Femur (tissue), 1 donor: ENCODE results near the gene PPARD.
"Not testable (repeated sequence)": the region's sequence is repeated elsewhere in the genome, so short reads cannot be mapped to it uniquely, and the experiment has no call there.

ENCODE experiments used
- DNase-seq: peaks from one replicate; pipeline ENCODE4 v3.0.0-alpha.2; 2017

PPARD gene

DNA sequence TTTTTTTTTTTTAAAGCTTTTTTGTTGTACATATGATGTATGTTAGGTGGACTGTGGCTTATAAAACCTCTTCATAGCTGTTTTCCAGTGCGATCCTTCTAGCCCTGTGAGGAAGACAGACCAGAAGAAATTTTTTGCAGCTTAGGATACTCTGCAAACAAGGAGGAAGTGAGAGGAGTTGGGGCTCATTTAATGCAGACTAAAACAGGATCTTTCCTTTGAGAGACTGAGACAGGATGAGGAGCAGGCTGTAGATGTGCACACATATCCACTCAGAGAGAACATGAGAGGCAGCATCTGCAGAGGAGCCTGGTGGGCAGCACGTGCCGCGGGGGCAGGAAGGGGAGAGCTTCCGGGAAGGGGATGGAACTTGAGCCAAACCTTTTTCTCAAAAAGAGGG is 45.7 kb downstream of the PPARD start:
- DNase-seq: no peak

DNA sequence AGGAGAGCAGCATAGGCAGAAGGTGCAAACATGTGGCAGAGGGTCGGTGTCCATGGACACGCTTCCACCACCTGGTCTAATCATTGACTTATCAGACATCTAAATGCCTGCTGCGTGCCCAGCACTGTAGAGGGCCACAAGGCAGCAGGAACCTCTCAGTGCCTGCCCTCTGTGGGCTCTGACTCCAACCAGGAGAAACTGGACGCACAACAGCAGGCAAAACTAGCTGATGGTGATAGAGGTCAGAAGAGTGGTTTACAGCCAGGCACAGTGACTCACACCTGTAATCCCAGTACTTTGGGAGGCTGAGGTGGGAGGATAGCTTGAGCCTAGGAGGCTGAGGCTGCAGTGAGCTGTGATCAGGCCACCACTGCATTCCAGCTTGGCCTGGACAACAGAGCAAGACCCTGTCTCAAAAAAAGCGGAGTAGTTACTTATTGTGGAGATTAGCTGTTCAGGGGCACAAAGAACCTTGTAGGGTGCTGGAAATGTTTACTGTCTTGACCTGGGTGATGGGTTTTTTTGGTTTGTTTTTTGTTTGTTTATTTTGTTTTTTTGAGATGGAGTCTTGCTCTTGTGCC is 46.5 kb downstream of the PPARD start:
- no peak for DNase-seq

DNA sequence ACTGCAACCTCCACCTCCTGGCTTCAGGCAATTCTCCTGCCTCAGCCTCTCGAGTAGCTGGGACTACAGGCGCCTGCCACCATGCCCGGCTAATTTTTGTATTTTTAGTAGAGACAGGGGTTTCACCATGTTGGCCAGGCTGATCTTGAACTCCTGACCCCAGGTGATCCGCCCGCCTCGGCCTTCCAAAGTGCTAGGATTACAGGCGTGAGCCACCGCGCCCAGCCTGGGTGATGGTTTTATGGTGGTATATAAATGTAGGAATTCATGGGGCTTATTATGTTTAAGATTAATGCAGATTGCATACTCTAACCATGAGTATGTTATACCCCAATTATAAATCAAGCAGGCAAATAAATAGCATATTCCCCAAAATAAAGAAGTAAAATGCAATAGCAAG is 47.0 kb downstream of the PPARD start:
- not testable (repeated sequence) for DNase-seq

DNA sequence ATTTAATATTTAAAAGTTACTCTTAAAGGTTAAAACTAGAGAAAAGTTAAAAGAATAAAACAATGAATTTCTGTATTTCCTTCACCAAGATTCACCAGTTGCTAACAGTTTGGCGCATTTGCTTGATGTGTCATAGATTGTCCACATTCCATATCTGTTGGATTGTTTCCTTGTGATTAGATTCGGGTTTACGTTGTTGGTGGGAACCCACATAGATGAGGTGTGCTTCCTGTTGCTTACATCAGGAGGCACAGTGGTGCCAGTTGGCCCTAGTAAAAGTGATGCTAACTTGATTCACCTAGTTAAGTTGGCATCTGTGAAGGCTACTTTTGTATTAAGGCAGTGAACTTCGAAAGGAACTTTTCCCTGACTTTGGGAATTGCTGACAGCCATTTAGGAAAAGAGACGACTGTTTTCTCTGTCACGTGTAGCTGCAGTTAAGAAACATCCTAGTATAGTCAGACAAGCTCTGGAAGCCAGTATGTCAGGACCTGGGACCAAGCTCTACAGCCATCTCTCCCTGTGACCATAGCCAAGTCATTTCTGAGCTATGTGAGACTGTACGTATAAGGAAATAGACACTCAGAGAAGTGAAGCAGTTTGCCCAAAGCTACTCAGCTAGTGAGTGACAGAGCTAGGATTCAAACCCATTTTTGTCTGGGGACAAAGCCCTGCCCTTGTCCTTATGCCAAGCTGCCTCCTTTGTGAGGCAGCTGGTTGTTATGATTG is 49.0 kb downstream of the PPARD start:
- no peak for DNase-seq

DNA sequence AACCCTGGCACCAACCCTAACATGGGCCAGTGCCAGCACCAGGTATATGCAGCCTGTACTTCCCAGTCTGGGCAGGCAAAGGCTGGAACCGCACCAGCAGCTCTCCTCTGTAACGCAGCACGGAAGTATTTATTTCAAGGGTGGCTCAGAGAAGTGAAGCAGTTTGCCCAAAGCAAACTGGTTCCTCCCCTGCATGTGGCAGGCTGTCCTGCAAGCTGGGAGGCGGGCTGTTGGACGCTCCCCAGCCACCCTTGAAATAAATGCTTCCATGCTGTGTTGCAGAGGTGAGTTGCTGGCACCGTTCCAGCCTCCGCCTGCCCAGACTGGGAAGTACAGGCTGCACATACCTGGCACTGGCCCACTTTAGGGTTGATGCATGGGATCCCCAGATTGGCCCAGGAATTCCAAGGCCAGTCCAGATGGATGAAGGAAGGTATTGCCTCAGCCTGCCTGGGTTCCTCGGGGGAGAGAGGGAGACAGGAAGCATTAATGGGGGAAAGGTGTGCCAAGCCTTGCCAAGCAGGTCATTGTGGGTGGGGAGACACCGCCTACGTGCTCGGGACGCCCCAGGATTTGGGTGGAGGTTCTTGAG is 49.8 kb downstream of the PPARD start:
- peak; percentile 33 for DNase-seq

DNA sequence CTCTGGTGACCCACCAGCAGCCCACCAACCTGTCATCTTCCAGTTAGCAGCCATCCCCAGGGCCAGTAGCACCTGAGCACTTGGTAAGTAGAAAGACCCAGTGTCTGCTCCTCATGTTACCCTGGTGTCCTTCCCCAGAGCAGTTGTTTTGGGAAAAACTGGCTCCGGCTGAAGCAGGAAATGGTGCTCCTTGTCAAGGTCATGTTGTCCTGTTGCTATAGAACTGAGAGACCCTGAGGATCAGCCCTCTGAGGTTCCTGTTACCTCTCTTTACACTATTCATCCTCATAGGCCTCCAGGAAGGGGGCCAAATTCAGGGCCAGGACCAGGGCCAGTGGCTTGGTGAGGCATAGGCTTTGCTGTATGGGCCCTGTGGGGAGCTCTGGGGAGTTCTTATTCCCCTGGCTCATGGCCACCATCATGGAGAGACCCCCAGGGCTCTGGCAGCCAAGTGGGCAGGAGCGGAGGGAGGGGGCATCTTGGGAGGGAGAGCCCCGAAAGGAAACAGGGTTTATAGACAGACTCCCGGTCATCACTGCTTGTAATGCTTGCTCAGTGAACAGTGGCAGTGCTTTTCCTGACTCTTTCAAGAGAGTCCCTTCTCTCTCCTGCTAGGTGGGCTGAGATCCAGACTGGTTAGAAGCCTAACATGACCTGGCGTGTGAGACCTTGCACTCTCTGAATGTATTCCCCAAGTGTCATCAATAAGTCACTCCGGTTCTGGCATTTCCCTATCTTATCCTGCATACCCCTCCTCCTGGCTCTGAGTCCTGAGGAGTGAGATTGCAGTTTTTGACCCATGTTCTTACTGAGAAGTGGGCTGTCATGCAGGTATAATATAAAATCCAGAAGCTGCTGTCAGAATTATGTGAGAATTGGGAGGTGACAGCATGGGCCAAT is 50.7 kb downstream of the PPARD start:
- DNase-seq: no peak

DNA sequence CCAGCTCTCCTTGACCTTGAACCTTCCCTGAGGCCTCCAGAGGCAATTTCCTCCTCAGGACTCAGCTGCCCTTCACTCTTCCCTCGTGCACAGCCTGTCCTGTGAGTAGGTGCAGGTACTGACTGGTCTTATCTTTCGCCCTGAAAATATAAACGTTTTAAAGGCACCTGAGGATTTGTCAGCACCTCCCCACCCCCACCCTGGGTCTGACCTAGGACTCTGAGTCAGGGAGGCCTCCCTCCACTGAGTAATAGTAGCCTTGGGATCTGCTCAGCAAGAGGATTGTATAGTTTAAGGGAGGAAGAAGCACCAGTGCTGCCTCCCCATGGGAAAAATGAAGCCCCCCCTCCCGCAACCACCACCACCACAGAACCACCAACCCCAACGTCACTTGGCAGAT is 54.6 kb downstream of the PPARD start:
- DNase-seq: no peak

DNA sequence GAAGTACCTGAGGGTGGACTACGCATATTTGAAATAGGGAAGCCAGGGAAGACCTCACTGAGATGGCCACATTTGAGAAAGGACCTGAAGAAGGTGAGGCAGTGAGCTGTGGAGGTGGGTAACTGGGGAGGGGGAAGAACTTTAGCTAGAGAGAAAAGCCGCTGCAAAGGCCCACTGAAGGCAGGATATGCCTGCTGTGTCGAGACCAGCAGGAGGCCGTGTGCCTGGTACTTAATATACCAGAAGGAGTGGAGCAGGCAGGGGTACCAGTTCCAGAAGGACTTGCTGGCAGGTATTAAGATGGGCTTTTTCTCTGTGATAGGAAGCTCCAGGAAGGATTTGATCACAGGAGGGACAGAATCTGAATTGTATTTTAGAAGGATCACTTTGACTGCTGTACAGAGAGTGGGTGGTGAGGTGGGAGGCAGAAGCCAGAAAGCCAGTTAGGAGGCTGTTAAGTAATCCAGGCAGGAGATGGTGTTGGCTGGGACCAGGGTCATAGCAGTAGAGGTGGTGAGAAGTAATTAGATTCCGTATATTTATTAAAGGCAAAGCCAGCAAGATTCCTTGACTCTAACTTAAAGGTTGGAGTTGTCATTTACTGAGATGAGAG is 55.6 kb downstream of the PPARD start:
- no peak for DNase-seq

DNA sequence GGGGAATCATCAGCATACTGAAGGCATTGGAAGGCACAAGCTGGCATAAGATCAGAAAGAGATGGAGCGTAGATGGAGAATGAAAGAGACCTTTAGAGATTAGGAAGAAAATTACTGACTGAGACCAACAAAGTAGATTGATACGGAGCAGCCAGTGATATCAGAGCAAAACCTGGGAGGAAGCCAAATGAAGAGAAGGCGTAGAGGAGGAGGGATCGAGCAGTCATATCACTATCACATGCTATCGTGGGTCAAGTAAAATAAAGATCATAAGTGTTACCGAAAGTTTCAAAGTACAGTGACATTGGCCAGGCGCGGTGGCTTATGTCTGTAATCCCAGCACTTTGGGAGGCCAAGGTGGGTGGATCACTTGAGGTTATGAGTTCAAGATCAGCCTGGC is 56.2 kb downstream of the PPARD start:
- DNase-seq: no peak

DNA sequence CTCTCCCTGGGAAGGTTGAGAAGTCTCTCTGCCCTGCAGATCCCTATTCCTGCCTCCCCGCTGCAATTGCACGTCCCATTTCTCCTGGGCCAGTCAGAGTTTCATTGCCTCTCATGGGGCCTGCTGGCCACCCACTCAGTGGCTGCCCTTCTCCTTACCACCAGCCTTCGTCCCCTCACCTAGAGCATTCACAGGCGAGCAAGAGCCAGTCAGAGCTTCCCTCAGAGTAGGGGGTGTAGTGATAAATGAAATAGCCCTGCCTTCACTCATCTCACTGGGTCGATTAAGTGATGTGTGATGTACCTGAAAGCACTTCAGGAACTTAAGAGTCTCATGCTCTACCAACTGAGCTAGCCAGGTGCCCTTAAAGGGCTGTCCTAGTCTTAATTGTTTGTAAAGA is 57.8 kb downstream of the PPARD start:
- no peak for DNase-seq

DNA sequence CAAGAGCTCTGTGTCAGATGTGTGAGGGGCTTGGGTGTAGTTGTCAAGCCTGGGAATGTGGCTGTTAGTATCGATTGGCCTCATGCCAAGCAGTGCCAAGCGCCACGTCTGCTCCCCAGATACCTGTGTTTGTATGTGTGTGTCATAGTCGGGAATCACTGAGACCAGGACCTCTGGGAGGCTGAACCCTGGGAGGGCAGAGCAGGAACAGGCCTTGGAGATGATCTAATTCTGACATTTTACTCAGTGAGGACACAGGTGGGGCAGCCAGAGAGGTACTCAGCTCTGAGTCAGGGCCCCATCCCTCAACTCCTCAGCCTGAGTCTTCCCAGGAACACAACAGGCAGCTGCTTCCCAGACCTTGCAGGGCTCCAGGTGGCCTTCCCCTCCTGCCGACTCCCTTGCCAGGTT is 58.5 kb downstream of the PPARD start:
- no peak for DNase-seq

DNA sequence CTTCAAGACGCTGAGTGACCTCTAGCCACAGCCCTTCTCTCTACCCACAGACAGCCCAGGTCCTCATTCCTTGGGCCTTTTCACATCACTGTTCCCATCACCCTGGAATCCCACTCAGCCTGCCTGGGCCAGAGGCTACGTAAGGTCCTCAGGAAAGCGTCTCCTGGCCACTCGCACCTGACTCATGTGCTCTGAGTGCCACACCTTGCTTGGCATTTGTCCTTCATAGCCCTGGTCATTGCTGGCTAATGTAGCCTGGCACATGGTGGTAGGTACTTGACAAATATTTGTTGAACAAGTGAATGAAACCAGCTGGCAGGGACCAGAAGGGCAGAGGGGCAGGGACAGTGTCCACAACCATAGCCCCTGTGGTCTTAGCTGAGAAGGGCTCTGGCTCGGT is 59.2 kb downstream of the PPARD start:
- DNase-seq: no peak

DNA sequence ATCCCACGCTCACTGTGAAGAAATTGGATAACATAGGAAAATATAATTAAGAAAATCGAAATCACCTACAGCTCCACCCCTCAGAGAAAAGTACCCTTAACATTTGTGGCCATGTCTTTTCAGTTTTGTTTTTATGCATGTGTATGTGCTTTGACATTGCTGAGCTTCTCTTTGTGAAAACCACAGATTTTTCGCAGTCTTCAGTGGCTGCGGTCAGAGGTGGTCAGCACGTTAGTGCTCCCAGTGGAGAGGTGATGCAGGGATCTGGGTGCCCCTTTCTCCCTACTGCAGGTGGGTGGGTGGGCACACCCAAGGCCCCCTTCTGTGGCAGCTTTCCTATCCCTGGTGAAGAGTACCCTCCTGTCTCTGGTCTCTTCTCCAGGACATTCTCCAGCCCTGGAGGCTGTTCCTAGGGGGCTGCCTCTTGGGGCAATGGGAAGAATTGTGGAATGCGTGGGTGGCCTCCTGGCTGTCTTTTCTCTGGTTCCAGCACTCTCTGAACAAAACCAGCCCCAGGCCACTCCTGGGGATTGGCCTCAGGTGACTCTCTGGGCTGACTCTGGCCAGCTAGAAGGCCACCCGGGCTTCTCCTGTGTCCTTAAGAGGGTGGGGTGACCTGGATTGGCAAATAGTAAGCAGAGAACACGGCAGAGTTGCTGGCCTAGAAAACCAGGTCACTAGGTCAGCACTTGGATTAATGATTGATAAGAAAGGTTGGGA is 59.9 kb downstream of the PPARD start:
- DNase-seq: no peak

DNA sequence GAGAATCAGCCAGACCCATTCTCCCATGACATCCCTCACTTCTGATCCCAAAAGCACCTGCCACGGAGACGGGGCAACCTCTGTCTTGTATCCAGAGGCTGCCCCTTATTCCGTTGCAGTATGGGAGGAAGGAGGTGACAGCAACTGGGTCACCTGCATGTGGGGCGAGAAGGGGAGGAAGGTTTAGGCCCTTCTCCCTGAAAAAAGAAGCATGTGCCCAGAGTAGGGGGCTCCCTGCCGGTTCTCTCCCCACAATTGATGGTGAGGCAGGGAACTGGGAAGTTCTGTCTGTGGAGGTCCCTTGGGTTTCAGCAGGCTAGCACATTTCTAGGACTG is 60.5 kb downstream of the PPARD start:
- DNase-seq: no peak

DNA sequence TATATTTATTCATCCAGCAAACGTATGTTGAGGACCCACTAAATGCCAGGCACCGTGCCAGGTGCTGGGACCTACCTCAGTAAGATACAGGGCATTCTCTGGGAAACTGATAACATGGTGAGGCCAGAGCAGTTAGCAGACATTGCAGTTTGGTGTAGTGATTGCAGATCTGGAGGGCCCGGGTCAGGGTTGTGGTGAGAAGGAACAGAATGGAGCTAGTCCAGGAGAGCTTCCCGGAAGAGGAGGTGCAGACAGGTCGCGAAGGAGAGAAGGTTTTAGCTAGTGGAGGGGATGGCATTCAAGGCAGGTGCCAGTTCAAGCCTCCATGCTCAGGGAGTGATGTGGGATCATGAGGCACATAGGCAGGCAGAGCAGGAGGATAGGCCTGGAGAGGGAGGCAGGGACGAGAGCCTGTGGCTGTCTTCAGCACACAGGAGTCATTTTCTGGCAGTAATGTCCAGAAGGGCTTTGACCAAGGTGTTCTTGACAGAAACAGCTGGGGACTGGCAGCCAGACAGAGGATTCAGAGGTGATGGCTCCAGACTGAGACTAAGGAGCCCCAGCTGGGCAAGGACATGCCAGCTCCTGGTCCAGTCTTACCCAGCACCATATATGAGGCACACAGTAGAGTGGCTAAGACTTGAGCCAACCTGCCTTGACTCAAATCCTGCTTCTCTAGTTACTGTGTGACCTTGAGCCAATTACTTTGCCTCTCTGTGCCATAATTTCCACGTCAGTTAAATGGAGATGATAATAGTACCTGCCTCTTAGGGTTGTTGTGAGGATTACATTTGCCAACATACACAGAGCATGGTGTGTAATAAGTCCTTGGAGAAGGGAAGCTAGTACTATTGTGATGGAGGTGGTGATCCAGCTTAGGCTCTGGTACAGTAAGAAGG is 61.4 kb downstream of the PPARD start:
- DNase-seq: no peak

DNA sequence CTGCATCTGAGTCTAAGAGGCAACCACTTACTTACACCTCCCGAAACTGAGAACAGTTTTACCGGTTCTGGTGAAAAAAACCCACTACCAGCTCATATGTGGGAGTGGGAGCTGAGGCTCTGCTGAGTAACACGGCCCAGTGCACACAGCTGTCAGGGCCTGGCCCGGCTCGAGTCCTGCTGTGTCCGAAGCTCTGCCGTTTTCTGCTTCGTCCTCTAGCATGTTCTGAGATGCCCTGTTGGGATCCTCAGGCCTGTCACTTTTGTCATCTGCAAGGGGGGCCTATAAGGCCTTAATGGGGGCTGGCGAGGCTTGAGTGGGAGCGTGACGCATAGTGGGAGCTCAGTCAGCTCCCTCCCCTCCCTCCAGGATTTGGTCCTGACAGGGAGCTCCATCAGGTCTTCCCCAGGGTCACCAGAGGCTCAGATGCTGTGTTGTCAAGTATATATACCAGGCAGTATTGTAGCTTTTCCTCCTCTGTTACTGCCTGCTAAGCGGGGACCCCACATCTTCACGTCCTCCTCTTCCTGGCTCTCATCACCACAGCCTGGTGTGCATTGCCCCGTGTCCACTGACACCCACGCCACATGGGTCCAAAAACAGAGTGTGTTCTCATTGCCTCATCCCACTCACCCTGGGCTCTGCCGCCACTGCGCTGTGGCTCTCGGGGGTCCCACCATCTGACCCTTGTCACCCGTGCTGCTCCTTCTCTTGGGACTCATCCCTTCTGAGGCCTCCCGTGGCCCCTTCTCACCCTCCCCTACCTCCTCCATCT is 64.5 kb downstream of the PPARD start:
- no peak for DNase-seq

DNA sequence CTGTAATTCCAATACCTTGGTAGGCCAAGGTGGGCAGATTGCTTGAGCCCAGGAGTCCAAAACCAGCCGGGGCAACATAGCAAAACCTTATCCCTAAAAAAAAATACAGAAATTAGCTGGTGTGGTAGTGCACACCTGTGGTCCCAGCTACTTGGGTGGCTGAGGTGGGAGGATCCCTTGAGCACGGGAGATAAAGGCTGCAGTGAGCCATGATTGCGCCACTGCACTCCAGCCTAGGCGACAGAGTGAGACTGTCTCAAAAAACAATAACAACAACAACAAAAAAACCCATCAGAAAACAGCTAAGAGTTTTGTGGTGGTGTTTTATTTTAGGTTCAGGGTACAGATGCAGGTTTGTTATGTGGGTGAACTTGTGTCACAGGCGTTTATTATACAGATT is 66.9 kb downstream of the PPARD start:
- DNase-seq: no peak

DNA sequence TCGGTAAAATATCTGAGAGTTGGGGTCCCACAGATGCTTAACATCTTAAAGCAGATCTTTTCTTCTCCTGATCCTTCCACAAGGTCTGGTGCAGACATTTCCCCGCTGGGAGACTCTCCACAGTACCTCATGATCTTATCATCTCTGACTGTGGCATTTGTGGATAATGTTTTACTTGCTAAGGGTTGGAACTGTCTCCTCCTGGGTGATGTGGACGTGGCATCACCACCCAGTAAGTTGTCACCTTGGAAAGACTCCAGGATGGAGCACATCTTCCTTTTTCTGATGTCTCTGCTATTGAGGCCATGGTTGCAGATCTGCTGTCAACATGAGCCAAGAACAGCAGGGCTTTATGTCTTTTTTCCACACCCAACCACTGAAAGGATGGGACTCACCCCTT is 67.8 kb downstream of the PPARD start:
- no peak for DNase-seq

DNA sequence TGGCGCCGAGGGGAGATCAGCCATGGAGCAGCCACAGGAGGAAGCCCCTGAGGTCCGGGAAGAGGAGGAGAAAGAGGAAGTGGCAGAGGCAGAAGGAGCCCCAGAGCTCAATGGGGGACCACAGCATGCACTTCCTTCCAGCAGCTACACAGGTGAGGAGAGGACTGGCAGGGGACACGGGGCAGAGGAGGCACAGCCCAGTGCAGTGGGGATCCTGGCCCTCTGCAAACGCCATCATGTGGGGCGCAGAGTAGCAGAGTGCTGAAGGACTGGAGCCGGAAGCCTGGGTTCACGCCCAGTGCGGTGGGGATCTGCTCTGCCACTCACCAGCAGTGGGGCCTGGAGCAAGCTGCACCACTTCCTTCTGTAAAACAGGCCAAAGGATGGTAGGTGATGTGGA is 68.7 kb downstream of the PPARD start:
- DNase-seq: no peak

DNA sequence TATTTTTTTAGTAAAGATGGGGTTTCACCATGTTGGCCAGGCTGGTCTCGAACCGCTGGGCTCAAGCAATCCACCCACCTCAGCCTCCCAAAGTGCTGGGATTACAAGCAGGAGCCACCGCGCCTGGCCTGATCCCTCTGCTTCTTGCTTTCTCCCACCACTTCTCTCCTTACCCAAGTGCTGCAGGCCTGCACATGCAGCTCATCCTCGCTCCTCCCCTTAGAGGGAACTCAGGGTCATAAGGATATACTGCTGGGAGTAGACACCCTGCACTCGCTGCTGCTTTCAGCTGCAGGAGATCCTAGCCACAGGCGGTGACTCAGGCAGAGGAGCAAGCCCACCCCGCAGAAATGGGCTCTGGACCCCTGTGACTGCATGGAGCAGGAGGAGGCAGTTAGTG is 69.7 kb downstream of the PPARD start:
- DNase-seq: no peak

DNA sequence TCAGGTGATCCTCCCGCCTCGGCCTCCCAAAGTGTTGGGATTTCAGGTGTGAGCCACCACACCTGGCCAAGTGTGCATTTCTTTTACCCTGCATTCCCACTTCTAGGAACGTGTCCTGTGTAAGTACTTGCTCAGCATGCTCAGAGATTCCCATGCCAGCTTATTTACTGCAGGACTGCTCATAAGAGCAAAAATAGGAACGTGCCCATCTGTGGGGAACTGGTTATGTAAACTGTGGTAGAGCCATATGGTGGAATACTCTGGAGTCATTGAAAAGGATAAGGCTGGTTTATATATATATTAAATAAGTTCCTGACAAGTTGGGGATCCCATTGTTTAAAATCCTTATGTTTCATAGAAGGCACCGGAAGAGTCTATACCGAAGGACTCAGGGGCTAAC is 71.6 kb downstream of the PPARD start:
- DNase-seq: no peak
